Stimulated activated CD4-positive, alpha-beta T cell treated with anti-CD3 and anti-CD28 coated beads, TNF-alpha, amount 100 ng/mL, for 48 hours (primary cell): ENCODE results near the gene SLC29A1.
A peak's percentile ranks its signal among the peaks of the same experiment; 100 is the strongest.
"Not testable (repeated sequence)": the region's sequence is repeated elsewhere in the genome, so short reads cannot be mapped to it uniquely, and the experiment has no call there.

Source experiments
- DNase-seq, 3 donors: peaks; one replicate each; pipeline ENCODE4 v3.0.0-alpha.2; 2020; ENCODE audit warnings: low read depth in 3 of 3

The SLC29A1 gene

GRCh38 chr6:44194326-44194725 is 29.1 kb upstream of the SLC29A1 start:
- no peak for DNase-seq

- DNase-seq = not testable (repeated sequence)
Observed at GRCh38 chr6:44196351-44196750, 27.0 kb upstream of the SLC29A1 start.

- DNase-seq = no peak
Observed at GRCh38 chr6:44198684-44199083, 24.7 kb upstream of the SLC29A1 start.

GRCh38 chr6:44199883-44200282 is 23.5 kb upstream of the SLC29A1 start:
- no peak for DNase-seq

- no peak for DNase-seq
Observed at GRCh38 chr6:44201200-44201599, 22.2 kb upstream of the SLC29A1 start.

GRCh38 chr6:44201638-44202303 is 21.6 kb upstream of the SLC29A1 start:
- DNase-seq = no peak

- no peak for DNase-seq
Observed at GRCh38 chr6:44202332-44202971, 20.9 kb upstream of the SLC29A1 start.

- no peak for DNase-seq
Observed at GRCh38 chr6:44202972-44203750, 20.2 kb upstream of the SLC29A1 start.

GRCh38 chr6:44203955-44204354 is 19.4 kb upstream of the SLC29A1 start:
- no peak for DNase-seq

GRCh38 chr6:44207966-44208365 is 15.4 kb upstream of the SLC29A1 start:
- no peak for DNase-seq

GRCh38 chr6:44211284-44211683 is 12.1 kb upstream of the SLC29A1 start:
- DNase-seq = no peak

- DNase-seq = no peak
Observed at GRCh38 chr6:44214307-44214706, 9.1 kb upstream of the SLC29A1 start.

- DNase-seq = no peak
Observed at GRCh38 chr6:44216677-44217331, 6.6 kb upstream of the SLC29A1 start, which contains the start of gene MYMX. Gene MYMX, plus strand, starts transcription at chr6:44216926. Its CDS starts 546 bp downstream, at chr6:44217472.

- no peak for DNase-seq
Observed at GRCh38 chr6:44217332-44218143, 5.9 kb upstream of the SLC29A1 start.

GRCh38 chr6:44219053-44219814 is 4.2 kb upstream of the SLC29A1 start:
- no peak for DNase-seq

- no peak for DNase-seq
Observed at GRCh38 chr6:44219815-44220784, 3.3 kb upstream of the SLC29A1 start.

- no peak for DNase-seq
Observed at GRCh38 chr6:44220913-44221290, 2.5 kb upstream of the SLC29A1 start.

- peak; percentile 45 to 73 (median 69) for DNase-seq
Observed at GRCh38 chr6:44221291-44221960, 2.0 kb upstream of the SLC29A1 start.

- DNase-seq = no peak
Observed at GRCh38 chr6:44221961-44222335, 1.4 kb upstream of the SLC29A1 start.
